ENCODE results near the gene AGAP1. TPM values are rescaled to one million over a fixed set of nuclear protein-coding genes. Genes with fewer than 3 reads are reported as not detected.

Gene AGAP1
- total RNA-seq, 1 donor from 2014 or later: 54.7 TPM

GRCh38 chr2:235677937-235678336 is 184.1 kb downstream of the AGAP1 start:
- no peaks in the 10 kb centered on the region for H3K27me3 Mint-ChIP-seq (ENCODE audit: low read depth)
- H3K4me3 Mint-ChIP-seq: peak overlapping the region; percentile 3
- TF ChIP-seq CTCF (conservative IDR thresholded peaks at IDR 0.05): no peak
- no peaks in the 10 kb centered on the region for H3K9me3 Mint-ChIP-seq
- peak overlapping the region; percentile 16 for H3K27ac Mint-ChIP-seq (ENCODE audit: unreplicated experiment)
- H3K36me3 Mint-ChIP-seq (ENCODE audit: low read depth): no peaks in the 10 kb centered on the region
- peaks cover 39% of the 10 kb centered on the region for H3K4me1 Mint-ChIP-seq
- no peak for DNase-seq (ENCODE audit: low read depth, low spot score)

GRCh38 chr2:235678712-235679111 is 184.9 kb downstream of the AGAP1 start:
- no peak for DNase-seq (ENCODE audit: low read depth, low spot score)
- Mint-ChIP-seq H3K4me3 (no peak overlapping the region), H3K9me3 (no peaks in the 10 kb centered on the region), H3K27ac (ENCODE audit: unreplicated experiment) (peak overlapping the region; percentile 44), H3K36me3 (ENCODE audit: low read depth) (no peaks in the 10 kb centered on the region), H3K27me3 (ENCODE audit: low read depth) (no peaks in the 10 kb centered on the region), H3K4me1 (peaks cover 39% of the 10 kb centered on the region)
- TF ChIP-seq CTCF (conservative IDR thresholded peaks at IDR 0.05): no peak

GRCh38 chr2:235679471-235679870 is 185.6 kb downstream of the AGAP1 start:
- Mint-ChIP-seq H3K4me3 (no peak overlapping the region), H3K36me3 (ENCODE audit: low read depth) (no peaks in the 10 kb centered on the region), H3K27ac (ENCODE audit: unreplicated experiment) (no peak overlapping the region), H3K9me3 (no peaks in the 10 kb centered on the region), H3K27me3 (ENCODE audit: low read depth) (no peaks in the 10 kb centered on the region), H3K4me1 (peaks cover 35% of the 10 kb centered on the region)
- no peak for DNase-seq (ENCODE audit: low read depth, low spot score)
- TF ChIP-seq CTCF (conservative IDR thresholded peaks at IDR 0.05): no peak

- H3K27ac Mint-ChIP-seq (ENCODE audit: unreplicated experiment): no peak overlapping the region
- no peaks in the 10 kb centered on the region for H3K27me3 Mint-ChIP-seq (ENCODE audit: low read depth)
- peaks cover 44% of the 10 kb centered on the region for H3K4me1 Mint-ChIP-seq
- no peak for DNase-seq (ENCODE audit: low read depth, low spot score)
- no peak overlapping the region for H3K4me3 Mint-ChIP-seq
- no peaks in the 10 kb centered on the region for H3K36me3 Mint-ChIP-seq (ENCODE audit: low read depth)
- no peak for TF ChIP-seq CTCF (conservative IDR thresholded peaks at IDR 0.05)
- H3K9me3 Mint-ChIP-seq: no peaks in the 10 kb centered on the region
Measured at GRCh38 chr2:235685024-235685721, 191.3 kb downstream of the AGAP1 start.

GRCh38 chr2:235688511-235689426 is 194.9 kb downstream of the AGAP1 start:
- no peak overlapping the region for H3K4me3 Mint-ChIP-seq
- no peaks in the 10 kb centered on the region for H3K36me3 Mint-ChIP-seq (ENCODE audit: low read depth)
- H3K4me1 Mint-ChIP-seq: peaks cover 77% of the 10 kb centered on the region
- DNase-seq (ENCODE audit: low read depth, low spot score): no peak
- peak overlapping the region; percentile 63 for H3K27ac Mint-ChIP-seq (ENCODE audit: unreplicated experiment)
- no peaks in the 10 kb centered on the region for H3K9me3 Mint-ChIP-seq
- no peak for TF ChIP-seq CTCF (conservative IDR thresholded peaks at IDR 0.05)
- H3K27me3 Mint-ChIP-seq (ENCODE audit: low read depth): no peaks in the 10 kb centered on the region

Data from neural crest cell (in vitro differentiated cells).